HG03025 (cell line): ENCODE data around the gene LAP3.
A peak's percentile ranks its signal among the peaks of the same experiment; 100 is the strongest.
"Not testable (repeated sequence)": the region's sequence is repeated elsewhere in the genome, so short reads cannot be mapped to it uniquely, and the experiment has no call there.

ENCODE experiments used
- ATAC-seq: cut with Tn5 transposase; IDR thresholded peaks from one replicate; pipeline ENCODE4 v1.9.1; 2021; ENCODE audit warnings: mild to moderate bottlenecking, moderate library complexity; ENCODE audit not compliant: unreplicated experiment, low FRiP score

LAP3 gene

GRCh38 chr4:17576932-17577664 is at the start of gene LAP3:
Gene LAP3 (plus strand): TSS chr4:17577198. CDS start chr4:17577466, 268 bp downstream.
- ATAC-seq, result peak; percentile 90

- no peak for ATAC-seq
Measured at GRCh38 chr4:17528551-17529165, 48.3 kb upstream of the LAP3 start.

GRCh38 chr4:17531538-17532285 is 45.3 kb upstream of the LAP3 start:
- no peak for ATAC-seq

- ATAC-seq, result no peak
Measured at GRCh38 chr4:17534705-17535104, 42.3 kb upstream of the LAP3 start.

- ATAC-seq, result no peak
Measured at GRCh38 chr4:17535242-17535641, 41.8 kb upstream of the LAP3 start.

- ATAC-seq, result no peak
Measured at GRCh38 chr4:17535906-17536305, 41.1 kb upstream of the LAP3 start.

- ATAC-seq, result not testable (repeated sequence)
Measured at GRCh38 chr4:17537060-17537459, 39.9 kb upstream of the LAP3 start.

GRCh38 chr4:17544205-17544604 is 32.8 kb upstream of the LAP3 start:
- ATAC-seq, result no peak

- ATAC-seq, result no peak
Measured at GRCh38 chr4:17544831-17545234, 32.2 kb upstream of the LAP3 start.

GRCh38 chr4:17545374-17546140 is 31.4 kb upstream of the LAP3 start:
- no peak for ATAC-seq

- ATAC-seq, result no peak
Measured at GRCh38 chr4:17546222-17546621, 30.8 kb upstream of the LAP3 start.

GRCh38 chr4:17546678-17547077 is 30.3 kb upstream of the LAP3 start:
- ATAC-seq, result no peak

GRCh38 chr4:17550549-17550948 is 26.4 kb upstream of the LAP3 start:
- no peak for ATAC-seq

GRCh38 chr4:17552427-17552826 is 24.6 kb upstream of the LAP3 start:
- ATAC-seq, result no peak

- no peak for ATAC-seq
Measured at GRCh38 chr4:17554568-17554967, 22.4 kb upstream of the LAP3 start.

- no peak for ATAC-seq
Measured at GRCh38 chr4:17556498-17556897, 20.5 kb upstream of the LAP3 start.

- ATAC-seq, result no peak
Measured at GRCh38 chr4:17557880-17558279, 19.1 kb upstream of the LAP3 start.

GRCh38 chr4:17558941-17559708 is 17.9 kb upstream of the LAP3 start:
- ATAC-seq, result no peak

- ATAC-seq, result no peak
Measured at GRCh38 chr4:17559709-17560048, 17.3 kb upstream of the LAP3 start.

GRCh38 chr4:17560065-17560673 is 16.8 kb upstream of the LAP3 start:
- ATAC-seq, result no peak
